ENCODE measurements around the gene CCDC14.

DNA sequence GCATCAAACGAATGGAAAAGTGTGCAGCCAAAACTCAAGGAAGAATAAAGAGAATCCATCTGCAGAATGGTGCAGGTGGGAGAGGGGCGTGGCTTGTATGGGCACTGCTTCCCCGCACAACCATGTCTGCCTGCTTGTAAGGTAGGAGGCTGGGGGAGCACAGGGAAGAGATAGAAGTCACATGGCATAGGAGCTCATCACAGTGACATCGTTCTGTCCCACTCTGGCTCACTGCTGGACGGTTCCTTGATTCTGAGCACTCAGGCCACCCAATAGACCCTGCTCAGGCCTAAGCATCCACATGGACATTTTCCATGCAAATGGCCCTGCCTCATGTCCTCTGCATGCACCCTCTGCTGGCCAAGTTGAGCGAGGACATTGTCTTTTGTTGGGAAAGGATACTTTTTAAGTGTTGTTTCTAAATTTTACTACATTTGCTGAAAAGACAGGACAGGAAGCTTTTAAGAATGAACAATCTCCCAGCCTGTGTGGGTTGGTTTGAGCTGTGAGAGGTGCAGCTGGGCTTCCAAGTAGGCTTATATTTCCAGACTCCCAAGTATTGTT is 79.9 kb downstream of the CCDC14 start:
- TF ChIP-seq, protein P1, sequence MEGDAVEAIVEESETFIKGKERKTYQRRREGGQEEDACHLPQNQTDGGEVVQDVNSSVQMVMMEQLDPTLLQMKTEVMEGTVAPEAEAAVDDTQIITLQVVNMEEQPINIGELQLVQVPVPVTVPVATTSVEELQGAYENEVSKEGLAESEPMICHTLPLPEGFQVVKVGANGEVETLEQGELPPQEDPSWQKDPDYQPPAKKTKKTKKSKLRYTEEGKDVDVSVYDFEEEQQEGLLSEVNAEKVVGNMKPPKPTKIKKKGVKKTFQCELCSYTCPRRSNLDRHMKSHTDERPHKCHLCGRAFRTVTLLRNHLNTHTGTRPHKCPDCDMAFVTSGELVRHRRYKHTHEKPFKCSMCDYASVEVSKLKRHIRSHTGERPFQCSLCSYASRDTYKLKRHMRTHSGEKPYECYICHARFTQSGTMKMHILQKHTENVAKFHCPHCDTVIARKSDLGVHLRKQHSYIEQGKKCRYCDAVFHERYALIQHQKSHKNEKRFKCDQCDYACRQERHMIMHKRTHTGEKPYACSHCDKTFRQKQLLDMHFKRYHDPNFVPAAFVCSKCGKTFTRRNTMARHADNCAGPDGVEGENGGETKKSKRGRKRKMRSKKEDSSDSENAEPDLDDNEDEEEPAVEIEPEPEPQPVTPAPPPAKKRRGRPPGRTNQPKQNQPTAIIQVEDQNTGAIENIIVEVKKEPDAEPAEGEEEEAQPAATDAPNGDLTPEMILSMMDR (conservative IDR thresholded peaks at IDR 0.05; ENCODE audit: low read depth in 2 of 2): peak; percentile 79 to 80
- TF ChIP-seq, protein P2, sequence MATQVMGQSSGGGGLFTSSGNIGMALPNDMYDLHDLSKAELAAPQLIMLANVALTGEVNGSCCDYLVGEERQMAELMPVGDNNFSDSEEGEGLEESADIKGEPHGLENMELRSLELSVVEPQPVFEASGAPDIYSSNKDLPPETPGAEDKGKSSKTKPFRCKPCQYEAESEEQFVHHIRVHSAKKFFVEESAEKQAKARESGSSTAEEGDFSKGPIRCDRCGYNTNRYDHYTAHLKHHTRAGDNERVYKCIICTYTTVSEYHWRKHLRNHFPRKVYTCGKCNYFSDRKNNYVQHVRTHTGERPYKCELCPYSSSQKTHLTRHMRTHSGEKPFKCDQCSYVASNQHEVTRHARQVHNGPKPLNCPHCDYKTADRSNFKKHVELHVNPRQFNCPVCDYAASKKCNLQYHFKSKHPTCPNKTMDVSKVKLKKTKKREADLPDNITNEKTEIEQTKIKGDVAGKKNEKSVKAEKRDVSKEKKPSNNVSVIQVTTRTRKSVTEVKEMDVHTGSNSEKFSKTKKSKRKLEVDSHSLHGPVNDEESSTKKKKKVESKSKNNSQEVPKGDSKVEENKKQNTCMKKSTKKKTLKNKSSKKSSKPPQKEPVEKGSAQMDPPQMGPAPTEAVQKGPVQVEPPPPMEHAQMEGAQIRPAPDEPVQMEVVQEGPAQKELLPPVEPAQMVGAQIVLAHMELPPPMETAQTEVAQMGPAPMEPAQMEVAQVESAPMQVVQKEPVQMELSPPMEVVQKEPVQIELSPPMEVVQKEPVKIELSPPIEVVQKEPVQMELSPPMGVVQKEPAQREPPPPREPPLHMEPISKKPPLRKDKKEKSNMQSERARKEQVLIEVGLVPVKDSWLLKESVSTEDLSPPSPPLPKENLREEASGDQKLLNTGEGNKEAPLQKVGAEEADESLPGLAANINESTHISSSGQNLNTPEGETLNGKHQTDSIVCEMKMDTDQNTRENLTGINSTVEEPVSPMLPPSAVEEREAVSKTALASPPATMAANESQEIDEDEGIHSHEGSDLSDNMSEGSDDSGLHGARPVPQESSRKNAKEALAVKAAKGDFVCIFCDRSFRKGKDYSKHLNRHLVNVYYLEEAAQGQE (IDR thresholded peaks at IDR 0.05; ENCODE audit: unreplicated experiment): no peak
- TF ChIP-seq POLR2AphosphoS5 (IDR thresholded peaks at IDR 0.05; ENCODE audit: low read depth): no peak
- TF ChIP-seq EZH2 (IDR thresholded peaks at IDR 0.05; ENCODE audit: low read depth, unreplicated experiment): no peak
- no peak for TF ChIP-seq ZNF331 (CRISPR knock-in tag; IDR thresholded peaks at IDR 0.05; ENCODE audit: low read depth)
- no peak for TF ChIP-seq EZH2phosphoT487 (IDR thresholded peaks at IDR 0.05; ENCODE audit: unreplicated experiment)
- no peak for TF ChIP-seq JUNB (IDR thresholded peaks at IDR 0.05; ENCODE audit: unreplicated experiment)
- TF ChIP-seq, protein P3, sequence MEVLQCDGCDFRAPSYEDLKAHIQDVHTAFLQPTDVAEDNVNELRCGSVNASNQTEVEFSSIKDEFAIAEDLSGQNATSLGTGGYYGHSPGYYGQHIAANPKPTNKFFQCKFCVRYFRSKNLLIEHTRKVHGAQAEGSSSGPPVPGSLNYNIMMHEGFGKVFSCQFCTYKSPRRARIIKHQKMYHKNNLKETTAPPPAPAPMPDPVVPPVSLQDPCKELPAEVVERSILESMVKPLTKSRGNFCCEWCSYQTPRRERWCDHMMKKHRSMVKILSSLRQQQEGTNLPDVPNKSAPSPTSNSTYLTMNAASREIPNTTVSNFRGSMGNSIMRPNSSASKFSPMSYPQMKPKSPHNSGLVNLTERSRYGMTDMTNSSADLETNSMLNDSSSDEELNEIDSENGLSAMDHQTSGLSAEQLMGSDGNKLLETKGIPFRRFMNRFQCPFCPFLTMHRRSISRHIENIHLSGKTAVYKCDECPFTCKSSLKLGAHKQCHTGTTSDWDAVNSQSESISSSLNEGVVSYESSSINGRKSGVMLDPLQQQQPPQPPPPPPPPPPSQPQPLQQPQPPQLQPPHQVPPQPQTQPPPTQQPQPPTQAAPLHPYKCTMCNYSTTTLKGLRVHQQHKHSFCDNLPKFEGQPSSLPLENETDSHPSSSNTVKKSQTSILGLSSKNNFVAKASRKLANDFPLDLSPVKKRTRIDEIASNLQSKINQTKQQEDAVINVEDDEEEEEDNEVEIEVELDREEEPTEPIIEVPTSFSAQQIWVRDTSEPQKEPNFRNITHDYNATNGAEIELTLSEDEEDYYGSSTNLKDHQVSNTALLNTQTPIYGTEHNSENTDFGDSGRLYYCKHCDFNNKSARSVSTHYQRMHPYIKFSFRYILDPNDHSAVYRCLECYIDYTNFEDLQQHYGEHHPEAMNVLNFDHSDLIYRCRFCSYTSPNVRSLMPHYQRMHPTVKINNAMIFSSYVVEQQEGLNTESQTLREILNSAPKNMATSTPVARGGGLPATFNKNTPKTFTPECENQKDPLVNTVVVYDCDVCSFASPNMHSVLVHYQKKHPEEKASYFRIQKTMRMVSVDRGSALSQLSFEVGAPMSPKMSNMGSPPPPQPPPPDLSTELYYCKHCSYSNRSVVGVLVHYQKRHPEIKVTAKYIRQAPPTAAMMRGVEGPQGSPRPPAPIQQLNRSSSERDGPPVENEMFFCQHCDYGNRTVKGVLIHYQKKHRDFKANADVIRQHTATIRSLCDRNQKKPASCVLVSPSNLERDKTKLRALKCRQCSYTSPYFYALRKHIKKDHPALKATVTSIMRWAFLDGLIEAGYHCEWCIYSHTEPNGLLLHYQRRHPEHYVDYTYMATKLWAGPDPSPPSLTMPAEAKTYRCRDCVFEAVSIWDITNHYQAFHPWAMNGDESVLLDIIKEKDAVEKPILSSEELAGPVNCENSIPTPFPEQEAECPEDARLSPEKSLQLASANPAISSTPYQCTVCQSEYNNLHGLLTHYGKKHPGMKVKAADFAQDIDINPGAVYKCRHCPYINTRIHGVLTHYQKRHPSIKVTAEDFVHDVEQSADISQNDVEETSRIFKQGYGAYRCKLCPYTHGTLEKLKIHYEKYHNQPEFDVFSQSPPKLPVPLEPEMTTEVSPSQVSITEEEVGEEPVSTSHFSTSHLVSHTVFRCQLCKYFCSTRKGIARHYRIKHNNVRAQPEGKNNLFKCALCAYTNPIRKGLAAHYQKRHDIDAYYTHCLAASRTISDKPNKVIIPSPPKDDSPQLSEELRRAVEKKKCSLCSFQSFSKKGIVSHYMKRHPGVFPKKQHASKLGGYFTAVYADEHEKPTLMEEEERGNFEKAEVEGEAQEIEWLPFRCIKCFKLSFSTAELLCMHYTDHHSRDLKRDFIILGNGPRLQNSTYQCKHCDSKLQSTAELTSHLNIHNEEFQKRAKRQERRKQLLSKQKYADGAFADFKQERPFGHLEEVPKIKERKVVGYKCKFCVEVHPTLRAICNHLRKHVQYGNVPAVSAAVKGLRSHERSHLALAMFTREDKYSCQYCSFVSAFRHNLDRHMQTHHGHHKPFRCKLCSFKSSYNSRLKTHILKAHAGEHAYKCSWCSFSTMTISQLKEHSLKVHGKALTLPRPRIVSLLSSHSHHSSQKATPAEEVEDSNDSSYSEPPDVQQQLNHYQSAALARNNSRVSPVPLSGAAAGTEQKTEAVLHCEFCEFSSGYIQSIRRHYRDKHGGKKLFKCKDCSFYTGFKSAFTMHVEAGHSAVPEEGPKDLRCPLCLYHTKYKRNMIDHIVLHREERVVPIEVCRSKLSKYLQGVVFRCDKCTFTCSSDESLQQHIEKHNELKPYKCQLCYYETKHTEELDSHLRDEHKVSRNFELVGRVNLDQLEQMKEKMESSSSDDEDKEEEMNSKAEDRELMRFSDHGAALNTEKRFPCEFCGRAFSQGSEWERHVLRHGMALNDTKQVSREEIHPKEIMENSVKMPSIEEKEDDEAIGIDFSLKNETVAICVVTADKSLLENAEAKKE (CRISPR knock-in tag; IDR thresholded peaks at IDR 0.05): no peak
- no peak for TF ChIP-seq CREB1 (CRISPR knock-in tag; IDR thresholded peaks at IDR 0.05; ENCODE audit: low read depth)
- no peak for TF ChIP-seq STAT1 (IDR thresholded peaks at IDR 0.05; ENCODE audit: unreplicated experiment)
- TF ChIP-seq, protein P4, sequence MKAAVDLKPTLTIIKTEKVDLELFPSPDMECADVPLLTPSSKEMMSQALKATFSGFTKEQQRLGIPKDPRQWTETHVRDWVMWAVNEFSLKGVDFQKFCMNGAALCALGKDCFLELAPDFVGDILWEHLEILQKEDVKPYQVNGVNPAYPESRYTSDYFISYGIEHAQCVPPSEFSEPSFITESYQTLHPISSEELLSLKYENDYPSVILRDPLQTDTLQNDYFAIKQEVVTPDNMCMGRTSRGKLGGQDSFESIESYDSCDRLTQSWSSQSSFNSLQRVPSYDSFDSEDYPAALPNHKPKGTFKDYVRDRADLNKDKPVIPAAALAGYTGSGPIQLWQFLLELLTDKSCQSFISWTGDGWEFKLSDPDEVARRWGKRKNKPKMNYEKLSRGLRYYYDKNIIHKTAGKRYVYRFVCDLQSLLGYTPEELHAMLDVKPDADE (IDR thresholded peaks at IDR 0.05): no peak
- no peak for TF ChIP-seq ZNF114 (CRISPR knock-in tag; IDR thresholded peaks at IDR 0.05)
